CD4-positive, CD25-positive, alpha-beta regulatory T cell (primary cell): Measurements from ENCODE around the gene ARPP21. TPM values are rescaled to one million over a fixed set of nuclear protein-coding genes. Genes with fewer than 3 reads are reported as not detected.

Experiments used
- ATAC-seq, 2 donors: fragments of 150-1000 bp; cut with Tn5 transposase; one replicate each; pipeline ENCODE4 v1.10.0; 2021; ENCODE audit warnings: low read depth in 2 of 2, moderate number of reproducible peaks in 2 of 2, moderate library complexity in 1 of 2
- DNase-seq, 3 donors: peaks; one replicate each; pipeline versions ENCODE4 v3.0.0 to v3.0.0-alpha.2; 2012 to 2022; ENCODE audit warnings: mixed read lengths in 1 of 3
- H3K27ac ChIP-seq: one replicate; pipeline ENCODE4 v1.7.0; 2013; ENCODE audit warnings: mild to moderate bottlenecking, low read length; ENCODE audit not compliant: insufficient read depth, poor library complexity, severe bottlenecking
- H3K27me3 ChIP-seq: one replicate; pipeline ENCODE4 v1.7.0; 2013; ENCODE audit warnings: low read length; ENCODE audit not compliant: control insufficient read depth, insufficient read depth
- H3K36me3 ChIP-seq: one replicate; pipeline ENCODE4 v1.7.0; 2013; ENCODE audit warnings: mild to moderate bottlenecking, low read length, moderate library complexity; ENCODE audit not compliant: control insufficient read depth, insufficient read depth
- H3K4me1 ChIP-seq: 2 replicates; pipeline ENCODE4 v1.7.0; 2013; ENCODE audit warnings: mild to moderate bottlenecking, low read length; ENCODE audit not compliant: insufficient read depth, control insufficient read depth, poor library complexity, severe bottlenecking
- H3K4me3 ChIP-seq: one replicate; pipeline ENCODE4 v1.7.0; 2013; ENCODE audit warnings: low read depth, mild to moderate bottlenecking, low read length, moderate library complexity
- H3K9me3 ChIP-seq, 2 experiments: 1 replicate in 1 of 2; 2 replicates in 1 of 2; pipeline ENCODE4 v1.7.0; 2013; ENCODE audit warnings: low read length in 2 of 2, mild to moderate bottlenecking in 1 of 2, moderate library complexity in 1 of 2; ENCODE audit not compliant: control insufficient read depth in 2 of 2
- H3K27ac Mint-ChIP-seq, 3 donors: one replicate each; pipeline ENCODE4 v1.8.0; 2020 to 2022; ENCODE audit warnings: mild to moderate bottlenecking in 3 of 3, mixed read lengths in 3 of 3, moderate library complexity in 2 of 3
- H3K27me3 Mint-ChIP-seq: one replicate; pipeline ENCODE4 v1.8.0; 2022; ENCODE audit warnings: mild to moderate bottlenecking, mixed read lengths
- H3K36me3 Mint-ChIP-seq: one replicate; pipeline ENCODE4 v1.8.0; 2020; ENCODE audit warnings: mixed read lengths
- H3K4me1 Mint-ChIP-seq, 4 donors: one replicate each; pipeline ENCODE4 v1.8.0; 2020 to 2022; ENCODE audit warnings: mixed read lengths in 4 of 4, mild to moderate bottlenecking in 1 of 4
- H3K4me3 Mint-ChIP-seq, 4 donors: one replicate each; pipeline ENCODE4 v1.8.0; 2020 to 2022; ENCODE audit warnings: mild to moderate bottlenecking in 4 of 4, mixed read lengths in 4 of 4, moderate library complexity in 3 of 4
- H3K9me3 Mint-ChIP-seq, 7 donors: one replicate each; pipeline ENCODE4 v1.8.0; 2020 to 2022; ENCODE audit warnings: mixed read lengths in 7 of 7, mild to moderate bottlenecking in 3 of 7, moderate library complexity in 2 of 7
- polyA plus RNA-seq, 4 donors: library from polyadenylated mRNA; unstranded; fragments of 300-500 nt; fragmentation: Illumina TruSeq; gene quantifications; one replicate each; pipeline ENCODE4 v1.2.3, GENCODE V29; 2021
- total RNA-seq: library from RNA; stranded (reverse); gene quantifications from one replicate; pipeline ENCODE4 v1.2.3, GENCODE V29; 2022

ARPP21 gene
- total and polyA plus RNA-seq, 5 donors from 2014 or later, result not detected

DNA sequence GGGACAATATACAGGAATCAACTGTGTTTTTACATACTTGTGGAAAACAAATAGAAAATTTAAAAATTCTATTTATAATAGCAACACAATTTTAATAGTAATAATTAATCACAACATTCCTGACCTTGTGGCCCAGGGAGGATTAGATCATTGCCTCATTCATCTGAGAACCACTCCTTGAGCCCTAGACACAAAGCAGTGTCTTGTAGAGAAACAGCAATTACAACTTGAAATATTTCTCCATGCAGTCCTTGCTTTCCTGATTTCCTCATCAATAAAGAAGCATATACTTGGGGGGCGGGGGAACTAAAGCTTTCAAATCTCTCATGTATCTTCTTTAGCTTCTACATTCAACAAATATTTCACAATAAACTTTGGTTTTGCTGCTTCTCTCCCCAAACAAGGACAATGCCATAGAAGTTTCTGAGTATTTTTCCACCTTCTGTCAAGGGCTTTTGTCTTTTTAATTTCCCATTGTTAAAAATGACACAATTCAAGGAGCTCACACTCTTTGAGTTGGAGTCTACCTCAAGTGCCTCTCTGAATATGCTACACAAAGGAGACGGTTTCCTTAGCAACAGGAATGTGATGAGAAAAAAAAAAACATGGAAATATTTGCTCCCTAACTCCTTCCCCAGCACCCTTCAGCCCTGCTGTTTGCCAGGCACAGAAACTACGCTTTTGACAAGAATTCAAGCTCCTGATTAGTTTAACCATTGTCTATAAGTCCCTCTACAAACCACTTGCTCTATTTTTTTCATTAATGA is 118.8 kb downstream of the ARPP21 start:
- Histone ChIP-seq H3K36me3 (no peaks in the 10 kb centered on the region), H3K27ac (no peak overlapping the region), H3K4me1 (no peaks in the 10 kb centered on the region), H3K9me3 (no peaks in the 10 kb centered on the region), H3K4me3 (no peak overlapping the region), H3K27me3 (no peaks in the 10 kb centered on the region)
- H3K36me3 Mint-ChIP-seq, result no peaks in the 10 kb centered on the region
- DNase-seq (no peak), ATAC-seq (no peak)
- H3K4me3 Mint-ChIP-seq, result no peak overlapping the region
- no peaks in the 10 kb centered on the region for H3K4me1 Mint-ChIP-seq
- no peaks in the 10 kb centered on the region for H3K27me3 Mint-ChIP-seq
- no peak overlapping the region for H3K27ac Mint-ChIP-seq
- H3K9me3 Mint-ChIP-seq, result peaks cover 0 to 9% (median 2%) of the 10 kb centered on the region in 7 donors

DNA sequence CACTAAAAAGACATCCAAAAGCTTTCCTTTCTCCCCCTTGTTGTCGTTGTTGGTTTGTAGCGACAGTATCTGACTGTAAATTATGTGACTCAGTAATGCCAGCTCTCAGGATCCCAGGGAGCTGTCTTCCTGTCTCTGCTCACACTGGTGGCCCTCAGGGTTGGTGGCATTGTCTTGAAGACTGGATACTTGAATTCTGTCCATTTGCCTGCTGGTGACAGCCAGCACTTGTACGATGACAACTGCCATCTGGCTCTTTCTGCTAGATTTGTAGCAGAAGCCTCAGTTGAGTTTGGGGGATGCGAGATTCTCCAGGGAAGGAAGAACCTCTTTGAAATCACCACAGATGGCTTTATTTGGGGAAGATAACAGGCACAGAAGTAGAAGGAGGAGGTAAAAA is 120.8 kb downstream of the ARPP21 start:
- H3K4me1 Mint-ChIP-seq, result no peaks in the 10 kb centered on the region
- H3K4me3 Mint-ChIP-seq, result no peak overlapping the region
- DNase-seq, result no peak
- H3K27me3 Mint-ChIP-seq, result no peaks in the 10 kb centered on the region
- Histone ChIP-seq H3K9me3 (no peaks in the 10 kb centered on the region), H3K27me3 (no peaks in the 10 kb centered on the region), H3K36me3 (no peaks in the 10 kb centered on the region), H3K4me3 (no peak overlapping the region), H3K27ac (no peak overlapping the region), H3K4me1 (no peaks in the 10 kb centered on the region)
- H3K36me3 Mint-ChIP-seq, result no peaks in the 10 kb centered on the region
- peaks cover 0 to 9% (median 2%) of the 10 kb centered on the region in 7 donors for H3K9me3 Mint-ChIP-seq
- no peak overlapping the region for H3K27ac Mint-ChIP-seq
- no peak for ATAC-seq

DNA sequence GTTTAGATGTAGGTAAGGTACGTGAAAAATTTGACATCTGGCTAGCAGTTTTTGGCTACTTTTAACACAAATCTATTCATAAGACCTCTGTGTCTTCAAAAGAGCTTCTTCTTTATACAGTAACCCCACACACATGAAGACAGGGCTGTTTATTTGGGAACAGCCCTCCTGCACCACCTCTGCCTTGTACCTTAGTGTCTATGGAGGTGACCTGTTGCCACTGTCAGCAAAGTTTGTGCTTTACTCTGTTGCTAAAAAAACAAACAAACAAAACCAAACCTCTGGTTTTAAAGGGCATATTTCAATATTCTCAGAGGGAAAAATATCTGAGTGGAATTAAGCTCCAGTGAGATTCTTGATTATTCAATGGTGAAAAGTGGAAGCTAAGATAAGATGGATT is 122.0 kb downstream of the ARPP21 start:
- H3K4me1 Mint-ChIP-seq, result no peaks in the 10 kb centered on the region
- H3K27ac Mint-ChIP-seq, result no peak overlapping the region
- DNase-seq, result no peak
- no peaks in the 10 kb centered on the region for H3K36me3 Mint-ChIP-seq
- Histone ChIP-seq H3K36me3 (no peaks in the 10 kb centered on the region), H3K4me1 (no peaks in the 10 kb centered on the region), H3K9me3 (no peaks in the 10 kb centered on the region), H3K27me3 (no peaks in the 10 kb centered on the region), H3K27ac (no peak overlapping the region), H3K4me3 (no peak overlapping the region)
- H3K4me3 Mint-ChIP-seq, result no peak overlapping the region
- H3K9me3 Mint-ChIP-seq, result peaks cover 0 to 4% (median 0%) of the 10 kb centered on the region in 7 donors
- no peak for ATAC-seq
- H3K27me3 Mint-ChIP-seq, result no peaks in the 10 kb centered on the region

DNA sequence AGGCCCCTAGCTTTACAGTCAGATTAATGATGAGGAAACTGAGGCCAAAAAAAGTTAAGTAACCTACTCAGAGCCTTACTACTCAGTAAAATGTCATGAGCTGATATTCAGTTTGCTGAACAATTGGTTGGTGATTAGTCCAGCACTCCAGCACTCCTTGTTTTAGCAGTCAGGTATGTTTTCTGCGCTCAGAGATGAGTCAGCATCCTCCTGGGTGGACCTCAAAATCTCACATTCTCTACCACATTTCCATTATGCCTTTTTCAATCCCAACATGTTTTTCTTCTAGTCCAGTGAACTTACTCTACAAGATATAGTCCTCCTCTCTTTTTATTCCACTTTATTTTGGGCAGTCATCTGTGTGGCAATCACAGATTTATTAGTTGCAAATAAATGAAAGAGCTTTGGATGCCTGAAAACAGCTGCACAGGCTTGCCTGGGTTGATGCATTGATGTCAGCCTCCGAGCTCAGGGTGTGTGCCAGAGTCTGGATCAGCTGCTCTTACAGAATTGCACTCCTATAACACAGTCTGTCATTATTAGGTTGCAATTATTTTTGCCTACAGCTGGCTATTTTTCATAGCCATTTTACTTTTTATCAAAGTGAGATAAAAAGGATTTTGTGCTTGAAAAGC is 133.2 kb downstream of the ARPP21 start:
- Mint-ChIP-seq H3K27me3 (no peaks in the 10 kb centered on the region), H3K9me3 (peaks cover 0 to 2% (median 0%) of the 10 kb centered on the region in 7 donors), H3K4me3 (no peak overlapping the region), H3K27ac (no peak overlapping the region), H3K36me3 (no peaks in the 10 kb centered on the region), H3K4me1 (no peaks in the 10 kb centered on the region)
- Histone ChIP-seq H3K4me3 (no peak overlapping the region), H3K36me3 (no peaks in the 10 kb centered on the region), H3K4me1 (no peaks in the 10 kb centered on the region), H3K27me3 (no peaks in the 10 kb centered on the region), H3K9me3 (no peaks in the 10 kb centered on the region), H3K27ac (no peak overlapping the region)
- DNase-seq (no peak), ATAC-seq (no peak)

DNA sequence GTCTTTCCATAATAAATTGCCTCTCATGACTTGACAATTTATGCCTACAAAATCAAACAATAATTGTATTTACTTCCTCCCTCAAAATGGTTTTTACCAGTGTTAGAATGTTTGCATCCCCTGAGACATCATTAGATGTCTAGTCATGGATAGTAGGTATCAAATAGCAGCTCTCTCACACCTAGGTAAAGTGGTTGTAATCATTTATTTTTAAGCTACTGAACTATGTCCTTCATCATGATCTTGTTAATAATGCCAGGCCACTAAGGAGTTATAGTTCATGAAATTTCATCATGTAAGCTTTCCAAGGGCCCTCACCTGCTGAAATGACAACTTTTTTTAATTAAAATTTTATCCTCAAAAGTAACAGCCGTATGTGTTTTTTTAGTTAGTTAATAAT is 134.1 kb downstream of the ARPP21 start:
- H3K4me3 Mint-ChIP-seq, result no peak overlapping the region
- Histone ChIP-seq H3K27me3 (no peaks in the 10 kb centered on the region), H3K4me1 (no peaks in the 10 kb centered on the region), H3K36me3 (no peaks in the 10 kb centered on the region), H3K27ac (no peak overlapping the region), H3K9me3 (no peaks in the 10 kb centered on the region), H3K4me3 (no peak overlapping the region)
- no peaks in the 10 kb centered on the region for H3K4me1 Mint-ChIP-seq
- H3K36me3 Mint-ChIP-seq, result no peaks in the 10 kb centered on the region
- no peaks in the 10 kb centered on the region for H3K27me3 Mint-ChIP-seq
- no peak for ATAC-seq
- H3K27ac Mint-ChIP-seq, result no peak overlapping the region
- no peak for DNase-seq
- peaks cover 0 to 2% (median 0%) of the 10 kb centered on the region in 7 donors for H3K9me3 Mint-ChIP-seq

DNA sequence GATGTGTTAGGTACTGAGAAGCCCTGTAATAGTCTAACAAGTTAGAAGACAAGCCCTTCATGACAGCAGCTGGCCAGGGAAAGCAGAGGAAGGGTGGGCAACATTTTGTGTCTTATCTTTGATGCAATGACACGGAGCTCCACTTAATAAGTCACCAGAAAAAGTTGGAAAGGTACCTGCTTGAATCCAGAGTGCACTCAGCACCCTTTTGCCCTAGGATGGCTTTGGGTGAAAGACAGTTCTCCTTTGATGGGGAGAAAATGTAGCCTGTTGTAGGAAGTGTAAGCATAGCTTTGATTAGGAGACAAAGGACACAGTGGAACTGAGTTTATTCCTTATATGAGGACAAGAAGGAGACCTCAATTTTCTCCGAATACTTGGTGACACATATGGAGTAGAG is 137.0 kb downstream of the ARPP21 start:
- Mint-ChIP-seq H3K4me3 (no peak overlapping the region), H3K4me1 (no peaks in the 10 kb centered on the region), H3K27me3 (no peaks in the 10 kb centered on the region), H3K9me3 (peaks cover 0 to 5% (median 0%) of the 10 kb centered on the region in 7 donors), H3K36me3 (no peaks in the 10 kb centered on the region), H3K27ac (no peak overlapping the region)
- Histone ChIP-seq H3K27me3 (no peaks in the 10 kb centered on the region), H3K9me3 (no peaks in the 10 kb centered on the region), H3K4me3 (no peak overlapping the region), H3K27ac (no peak overlapping the region), H3K36me3 (no peaks in the 10 kb centered on the region), H3K4me1 (no peaks in the 10 kb centered on the region)
- ATAC-seq, result no peak
- DNase-seq, result no peak

DNA sequence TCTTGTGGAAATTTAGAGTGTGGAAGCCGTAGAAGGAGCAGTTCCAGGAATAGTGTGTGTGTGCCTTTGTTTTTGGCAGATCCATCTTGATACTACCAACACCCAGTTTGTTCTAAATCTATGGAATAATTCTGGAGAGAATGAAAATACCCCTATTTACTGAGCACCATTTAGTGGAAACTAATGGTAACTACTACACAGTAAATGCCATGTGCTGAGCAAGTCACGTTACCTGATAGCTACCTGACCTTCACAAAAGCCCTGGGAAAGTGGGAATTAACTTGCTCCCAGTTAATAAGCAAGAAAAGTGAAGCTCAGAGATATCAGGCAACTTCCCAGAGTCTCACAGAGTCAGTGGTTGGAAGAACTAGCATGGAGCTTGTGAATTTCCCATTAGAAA is 137.7 kb downstream of the ARPP21 start:
- H3K4me1 Mint-ChIP-seq, result no peaks in the 10 kb centered on the region
- no peak overlapping the region for H3K27ac ChIP-seq
- H3K27me3 ChIP-seq, result no peaks in the 10 kb centered on the region
- H3K27ac Mint-ChIP-seq, result no peak overlapping the region
- no peak overlapping the region for H3K4me3 ChIP-seq
- H3K4me3 Mint-ChIP-seq, result no peak overlapping the region
- ATAC-seq, result no peak
- no peaks in the 10 kb centered on the region for H3K4me1 ChIP-seq
- H3K27me3 Mint-ChIP-seq, result no peaks in the 10 kb centered on the region
- no peaks in the 10 kb centered on the region for H3K9me3 ChIP-seq
- H3K36me3 ChIP-seq, result no peaks in the 10 kb centered on the region
- peaks cover 0 to 5% (median 0%) of the 10 kb centered on the region in 7 donors for H3K9me3 Mint-ChIP-seq
- no peaks in the 10 kb centered on the region for H3K36me3 Mint-ChIP-seq
- DNase-seq, result no peak
